HUDEP-2 (cell line): ENCODE results near the gene INTS6.

Experiments used
- DNase-seq, 76 experiments: peaks; one replicate each; lab custom pipeline; 2025; ENCODE audit not compliant: unreplicated experiment in 76 of 76; lab: John Stamatoyannopoulos, UW

INTS6 gene

GRCh38 chr13:51455532-51455931 lies 2.7 kb upstream of the INTS6 start:
- DNase-seq = no peak

- DNase-seq = peak in 22 of 76 experiments; percentile 1 to 49 (median 24)
Observed at GRCh38 chr13:51453959-51454703, 1.3 kb upstream of the INTS6 start.

- peak in 66 of 76 experiments; percentile 29 to 93 (median 78) for DNase-seq
Observed at GRCh38 chr13:51453207-51453958, 547 bp upstream of the INTS6 start.

- DNase-seq = peak in 74 of 76 experiments; percentile 3 to 80 (median 61)
Observed at GRCh38 chr13:51451467-51452360, 1.1 kb downstream of the INTS6 start.

- peak in 4 of 76 experiments; percentile 28 to 55 (median 37) for DNase-seq
Observed at GRCh38 chr13:51451134-51451466, 1.7 kb downstream of the INTS6 start.

- no peak for DNase-seq
Observed at GRCh38 chr13:51449018-51449417, 3.8 kb downstream of the INTS6 start.

GRCh38 chr13:51444922-51445321 lies 7.9 kb downstream of the INTS6 start:
- DNase-seq = peak in 2 of 76 experiments; percentile 1 to 20

GRCh38 chr13:51440381-51440780 lies 12.5 kb downstream of the INTS6 start:
- peak in 34 of 76 experiments; percentile 2 to 66 (median 15) for DNase-seq

- no peak for DNase-seq
Observed at GRCh38 chr13:51437550-51438127, 15.2 kb downstream of the INTS6 start.

GRCh38 chr13:51435002-51435578 lies 17.7 kb downstream of the INTS6 start:
- DNase-seq = peak in 1 of 76 experiments; percentile 3

- DNase-seq = no peak
Observed at GRCh38 chr13:51432576-51432975, 20.3 kb downstream of the INTS6 start.

GRCh38 chr13:51426982-51427381 lies 25.9 kb downstream of the INTS6 start:
- DNase-seq = no peak

GRCh38 chr13:51425410-51426042 lies 27.3 kb downstream of the INTS6 start:
- DNase-seq = no peak

- no peak for DNase-seq
Observed at GRCh38 chr13:51423766-51424165, 29.1 kb downstream of the INTS6 start.

- DNase-seq = no peak
Observed at GRCh38 chr13:51422484-51422883, 30.4 kb downstream of the INTS6 start.

- no peak for DNase-seq
Observed at GRCh38 chr13:51420681-51421490, 31.9 kb downstream of the INTS6 start.

- no peak for DNase-seq
Observed at GRCh38 chr13:51419001-51419636, 33.7 kb downstream of the INTS6 start.

- no peak for DNase-seq
Observed at GRCh38 chr13:51417716-51418115, 35.1 kb downstream of the INTS6 start.
